SK-N-MC (cell line): Measurements from ENCODE around the gene CIITA.

Source experiments
- EZH2 ChIP-seq: fragments of 200-600 bp; sonication (generic); IDR thresholded peaks from one replicate; pipeline ENCODE4 v1.6.1; 2017; ENCODE audit warnings: antibody characterized with exemption
- FOXP2 ChIP-seq: optimal IDR thresholded peaks from 2 replicates; pipeline ENCODE3; 2011; ENCODE audit warnings: mild to moderate bottlenecking, moderate library complexity; ENCODE audit not compliant: insufficient read depth; ENCODE audit errors: extremely low read length, control extremely low read depth
- POLR2AphosphoS5 ChIP-seq: IDR thresholded peaks from 2 replicates; pipeline ENCODE4 v1.6.1; 2012; ENCODE audit warnings: mild to moderate bottlenecking, low read depth, low read length, borderline replicate concordance

GRCh38 chr16:10833271-10833670, 43.7 kb upstream of the CIITA start:
- TF ChIP-seq POLR2AphosphoS5 (no peak), EZH2 (no peak), FOXP2 (no peak)
